UCSD-AML1 (cell line): ENCODE measurements around the gene BIRC2.

Source experiments
- DNase-seq: peaks from one replicate; lab custom pipeline; 2025; ENCODE audit not compliant: unreplicated experiment; lab: John Stamatoyannopoulos, UW

Gene BIRC2

GRCh38 chr11:102399189-102399588 lies 52.2 kb downstream of the BIRC2 start:
- DNase-seq = no peak

DNA sequence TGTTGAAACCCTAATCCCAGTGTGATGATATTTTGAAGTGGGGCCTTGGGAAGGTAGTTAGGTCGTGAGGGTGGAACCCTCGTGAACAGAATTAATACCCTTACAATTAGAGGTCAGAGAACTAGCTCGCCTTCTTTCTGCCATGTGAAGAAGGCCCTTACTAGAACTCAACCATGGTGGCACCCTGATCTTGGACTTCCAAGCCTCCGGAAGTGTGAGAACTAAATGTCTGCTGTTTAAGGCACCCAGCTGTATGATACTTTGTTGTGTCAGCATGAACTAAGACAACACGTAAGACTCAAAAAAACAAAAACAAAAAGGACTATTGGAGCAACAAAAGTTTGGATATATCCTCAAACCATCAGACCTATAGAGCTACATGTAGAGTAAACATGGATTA lies 53.6 kb downstream of the BIRC2 start:
- no peak for DNase-seq

- no peak for DNase-seq
Measured at GRCh38 chr11:102401905-102402304, 54.9 kb downstream of the BIRC2 start.

DNA sequence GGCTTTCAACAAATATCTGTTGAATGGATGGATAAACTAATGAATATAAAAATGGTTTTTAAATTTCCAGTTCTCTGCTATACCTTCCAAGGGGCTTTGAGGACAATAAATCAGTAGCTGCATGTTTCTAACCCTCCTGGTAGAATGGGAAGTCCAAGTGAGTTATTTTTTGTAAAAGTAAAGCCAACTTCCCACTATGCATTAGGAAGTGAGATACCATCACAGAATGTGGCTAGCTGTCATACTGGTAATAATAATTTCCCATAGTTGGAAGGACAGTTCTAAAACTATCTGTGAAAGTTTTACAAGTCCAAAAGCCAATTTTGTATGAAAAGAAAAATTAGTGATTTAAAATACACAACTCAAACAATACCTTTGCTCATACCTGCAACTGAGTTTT lies 55.5 kb downstream of the BIRC2 start:
- no peak for DNase-seq

DNA sequence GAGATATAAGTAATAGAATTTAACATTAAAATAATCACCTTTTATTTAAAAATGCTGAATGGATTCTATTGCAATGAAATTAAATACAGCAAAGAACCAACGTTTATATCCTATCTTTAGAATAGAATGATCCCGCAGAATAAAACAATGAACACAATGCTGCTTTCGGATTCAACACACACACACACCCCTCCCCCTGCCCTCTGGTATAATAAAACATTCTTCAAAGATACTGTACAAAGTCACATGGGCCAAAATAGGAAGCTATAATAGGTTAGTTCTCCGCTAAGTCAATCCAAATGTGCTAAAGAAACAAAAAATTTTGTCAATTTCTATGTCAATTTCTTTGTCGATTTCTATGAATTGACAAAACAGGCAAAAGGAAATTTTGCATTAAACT lies 58.5 kb downstream of the BIRC2 start:
- no peak for DNase-seq

DNA sequence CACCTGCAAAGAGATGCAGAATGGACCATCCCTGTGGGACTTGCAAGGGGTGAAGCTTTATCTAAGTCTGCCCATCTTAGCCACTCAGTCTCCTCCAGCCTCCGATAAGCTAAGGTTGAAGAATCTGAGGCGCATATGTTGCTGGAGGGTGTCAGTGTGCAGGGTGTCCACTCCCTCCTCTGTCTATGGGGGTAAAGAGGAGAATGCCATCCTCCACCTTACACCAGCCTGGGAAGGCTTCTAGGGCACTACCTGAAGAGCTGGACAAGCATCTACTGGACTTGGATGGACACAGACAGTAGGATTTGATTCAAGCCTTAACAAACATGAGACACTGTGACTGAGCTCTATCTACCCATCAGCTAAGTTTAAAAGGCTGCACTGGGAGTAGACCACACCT lies 59.1 kb downstream of the BIRC2 start:
- DNase-seq = no peak

GRCh38 chr11:102407901-102408300 lies 60.9 kb downstream of the BIRC2 start:
- no peak for DNase-seq

- no peak for DNase-seq
Measured at GRCh38 chr11:102408339-102408738, 61.3 kb downstream of the BIRC2 start.

GRCh38 chr11:102410382-102410784 lies 63.4 kb downstream of the BIRC2 start:
- DNase-seq = no peak

DNA sequence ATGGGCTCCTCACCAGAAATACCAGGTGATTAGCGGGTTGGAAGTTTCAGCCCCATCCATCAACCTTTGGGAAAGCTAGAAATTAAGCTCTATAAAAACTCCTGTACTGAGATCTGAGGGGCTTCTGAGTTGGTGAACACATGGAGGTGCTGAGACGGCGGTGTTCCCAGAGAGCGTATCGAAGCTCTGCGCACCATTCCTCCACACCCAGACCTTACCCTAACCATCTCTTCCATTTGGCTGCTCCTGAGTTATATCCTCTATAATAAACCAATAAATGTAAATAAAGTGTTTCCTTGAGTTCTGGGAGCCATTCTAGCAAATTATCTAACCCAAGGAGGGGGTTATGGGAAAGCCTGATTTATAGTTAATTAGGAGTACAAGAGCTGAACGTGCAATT lies 64.1 kb downstream of the BIRC2 start:
- DNase-seq = no peak

- no peak for DNase-seq
Measured at GRCh38 chr11:102413497-102413896, 66.5 kb downstream of the BIRC2 start.

- DNase-seq = no peak
Measured at GRCh38 chr11:102414559-102414958, 67.5 kb downstream of the BIRC2 start.

GRCh38 chr11:102415304-102415916 lies 68.4 kb downstream of the BIRC2 start:
- DNase-seq = no peak

- no peak for DNase-seq
Measured at GRCh38 chr11:102416976-102417375, 70.0 kb downstream of the BIRC2 start.

GRCh38 chr11:102419181-102419580 lies 72.2 kb downstream of the BIRC2 start:
- no peak for DNase-seq

GRCh38 chr11:102420547-102420946 lies 73.5 kb downstream of the BIRC2 start:
- no peak for DNase-seq

DNA sequence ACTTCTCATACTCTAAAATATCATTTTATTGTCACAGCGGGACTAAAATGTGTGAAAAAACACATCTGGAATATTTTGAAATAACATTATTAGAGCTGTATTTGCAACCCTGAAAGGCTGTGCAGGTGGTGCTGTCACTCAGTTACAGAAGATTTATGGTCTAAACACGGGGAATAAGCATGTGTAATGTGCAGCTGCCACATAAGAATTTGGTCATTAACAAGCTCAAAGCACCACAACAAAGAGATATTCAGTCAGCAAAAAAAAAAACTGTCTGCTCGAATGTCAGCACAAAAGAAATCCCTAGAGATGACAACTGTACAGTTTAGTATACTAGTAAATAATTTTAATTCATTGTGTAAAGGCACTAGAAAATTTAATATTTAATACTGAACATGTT lies 74.2 kb downstream of the BIRC2 start:
- DNase-seq = no peak

- DNase-seq = no peak
Measured at GRCh38 chr11:102422817-102423712, 76.1 kb downstream of the BIRC2 start.

- DNase-seq = no peak
Measured at GRCh38 chr11:102423936-102424335, 76.9 kb downstream of the BIRC2 start.

GRCh38 chr11:102426000-102426399 lies 79.0 kb downstream of the BIRC2 start:
- DNase-seq = no peak

DNA sequence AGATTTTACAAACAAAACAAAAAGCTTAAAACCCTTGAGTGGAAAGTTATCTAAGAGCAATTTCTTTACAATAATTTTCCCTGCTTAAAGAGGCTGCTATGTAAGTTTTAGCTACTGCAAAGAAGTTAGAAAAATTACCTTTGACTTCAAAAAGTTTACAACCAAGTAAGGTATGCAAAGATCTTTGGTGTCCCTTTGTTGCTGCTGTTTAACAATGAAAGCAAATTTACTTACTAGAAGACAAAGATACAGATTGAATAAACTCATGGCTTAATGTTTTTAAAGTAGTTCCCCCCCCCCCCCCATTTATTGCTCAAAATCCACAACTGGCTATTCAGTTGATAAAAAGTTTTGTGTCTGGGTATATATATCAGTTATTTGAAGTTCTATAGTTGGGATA lies 79.6 kb downstream of the BIRC2 start:
- DNase-seq = no peak

GRCh38 chr11:102427068-102427467 lies 80.1 kb downstream of the BIRC2 start:
- DNase-seq = no peak
